Measurements from ENCODE around the gene RIN3. TPM values are rescaled to one million over a fixed set of nuclear protein-coding genes. Genes with fewer than 3 reads are reported as not detected.
A peak's percentile ranks its signal among the peaks of the same experiment; 100 is the strongest.

Gene RIN3
- total RNA-seq, result 2.9 and 3.5 TPM in 2 replicates

- H3K4me3 ChIP-seq (ENCODE audit: low read depth, low read length), result peak within 1 kb of the TSS; percentile 67
- no peak for TF ChIP-seq CTCF (IDR thresholded peaks at IDR 0.05; ENCODE audit: insufficient read depth, low read length, severe bottlenecking)
- H3K36me3 ChIP-seq (ENCODE audit: control insufficient read depth, insufficient read depth, low read length), result no peaks in the 10 kb centered on the region
- DNase-seq (ENCODE audit: low read depth), result no peak
- FAIRE-seq, result no peak
- H3K27me3 ChIP-seq (ENCODE audit: control insufficient read depth, insufficient read depth, low read length), result no peaks in the 10 kb centered on the region
Observed at GRCh38 chr14:92513204-92513965, at the start of gene RIN3. Gene RIN3 (plus strand): TSS chr14:92513781. CDS start chr14:92513933, 152 bp downstream.

GRCh38 chr14:92464156-92464555 is 49.4 kb upstream of the RIN3 start:
- Histone ChIP-seq H3K4me3 (ENCODE audit: low read depth, low read length) (no peak overlapping the region), H3K36me3 (ENCODE audit: control insufficient read depth, insufficient read depth, low read length) (no peaks in the 10 kb centered on the region), H3K27me3 (ENCODE audit: control insufficient read depth, insufficient read depth, low read length) (no peaks in the 10 kb centered on the region)
- FAIRE-seq, result no peak
- DNase-seq (ENCODE audit: low read depth), result no peak
- no peak for TF ChIP-seq CTCF (IDR thresholded peaks at IDR 0.05; ENCODE audit: insufficient read depth, low read length, severe bottlenecking)

GRCh38 chr14:92464716-92465115 is 48.9 kb upstream of the RIN3 start:
- no peak for TF ChIP-seq CTCF (IDR thresholded peaks at IDR 0.05; ENCODE audit: insufficient read depth, low read length, severe bottlenecking)
- H3K4me3 ChIP-seq (ENCODE audit: low read depth, low read length), result no peak overlapping the region
- DNase-seq (ENCODE audit: low read depth) (no peak), FAIRE-seq (no peak)
- no peaks in the 10 kb centered on the region for H3K27me3 ChIP-seq (ENCODE audit: control insufficient read depth, insufficient read depth, low read length)
- H3K36me3 ChIP-seq (ENCODE audit: control insufficient read depth, insufficient read depth, low read length), result no peaks in the 10 kb centered on the region

- TF ChIP-seq CTCF (IDR thresholded peaks at IDR 0.05; ENCODE audit: insufficient read depth, low read length, severe bottlenecking), result no peak
- no peak for DNase-seq (ENCODE audit: low read depth)
- Histone ChIP-seq H3K4me3 (ENCODE audit: low read depth, low read length) (no peak overlapping the region), H3K36me3 (ENCODE audit: control insufficient read depth, insufficient read depth, low read length) (no peaks in the 10 kb centered on the region), H3K27me3 (ENCODE audit: control insufficient read depth, insufficient read depth, low read length) (no peaks in the 10 kb centered on the region)
- no peak for FAIRE-seq
Observed at GRCh38 chr14:92465353-92466055, 48.1 kb upstream of the RIN3 start.

GRCh38 chr14:92466059-92466458 is 47.5 kb upstream of the RIN3 start:
- no peak for TF ChIP-seq CTCF (IDR thresholded peaks at IDR 0.05; ENCODE audit: insufficient read depth, low read length, severe bottlenecking)
- peak; percentile 85 for FAIRE-seq

More at GRCh38 chr14:92466059-92466458, 47.5 kb upstream of the RIN3 start:
- DNase-seq (ENCODE audit: low read depth), result no peak
- Histone ChIP-seq H3K36me3 (ENCODE audit: control insufficient read depth, insufficient read depth, low read length) (no peaks in the 10 kb centered on the region), H3K4me3 (ENCODE audit: low read depth, low read length) (no peak overlapping the region), H3K27me3 (ENCODE audit: control insufficient read depth, insufficient read depth, low read length) (no peaks in the 10 kb centered on the region)
